Measurements from ENCODE around the gene ALLC. TPM values are rescaled to one million over a fixed set of nuclear protein-coding genes. Genes with fewer than 3 reads are reported as not detected.

Gene ALLC
- total RNA-seq, 2 donors from 2014 or later = 5.2 TPM; not detected in 1

DNA sequence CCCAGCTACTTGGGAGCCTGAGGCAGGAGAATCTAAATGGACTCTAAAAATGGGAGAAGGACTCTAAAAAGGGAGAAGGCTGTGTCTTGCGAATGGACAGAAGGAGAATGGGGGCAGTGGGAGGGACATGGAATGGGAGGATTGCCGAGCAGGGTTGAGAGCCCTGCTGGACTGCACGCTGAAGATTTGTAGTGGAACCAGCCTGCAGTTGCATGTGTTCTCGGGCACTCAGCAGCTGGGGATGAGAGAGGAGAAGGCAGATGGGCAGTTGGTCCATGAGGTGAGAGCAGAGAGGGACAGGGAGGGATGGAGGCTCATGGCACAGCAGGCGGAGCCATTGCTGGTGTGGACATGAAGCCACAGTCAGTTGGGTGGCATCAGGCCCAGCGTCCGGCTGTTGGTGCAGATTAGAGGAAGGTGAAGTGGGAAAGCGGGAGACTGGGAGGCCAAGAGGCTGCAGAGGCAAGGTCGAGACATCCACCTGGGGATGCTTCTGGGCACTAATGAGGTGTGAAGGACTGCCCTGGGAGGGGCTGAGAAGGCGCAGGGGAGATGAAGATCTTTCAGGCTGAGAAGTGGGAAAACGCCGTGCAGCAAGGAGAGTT, 86.1 kb downstream of the ALLC start:
- TF ChIP-seq, protein P1, sequence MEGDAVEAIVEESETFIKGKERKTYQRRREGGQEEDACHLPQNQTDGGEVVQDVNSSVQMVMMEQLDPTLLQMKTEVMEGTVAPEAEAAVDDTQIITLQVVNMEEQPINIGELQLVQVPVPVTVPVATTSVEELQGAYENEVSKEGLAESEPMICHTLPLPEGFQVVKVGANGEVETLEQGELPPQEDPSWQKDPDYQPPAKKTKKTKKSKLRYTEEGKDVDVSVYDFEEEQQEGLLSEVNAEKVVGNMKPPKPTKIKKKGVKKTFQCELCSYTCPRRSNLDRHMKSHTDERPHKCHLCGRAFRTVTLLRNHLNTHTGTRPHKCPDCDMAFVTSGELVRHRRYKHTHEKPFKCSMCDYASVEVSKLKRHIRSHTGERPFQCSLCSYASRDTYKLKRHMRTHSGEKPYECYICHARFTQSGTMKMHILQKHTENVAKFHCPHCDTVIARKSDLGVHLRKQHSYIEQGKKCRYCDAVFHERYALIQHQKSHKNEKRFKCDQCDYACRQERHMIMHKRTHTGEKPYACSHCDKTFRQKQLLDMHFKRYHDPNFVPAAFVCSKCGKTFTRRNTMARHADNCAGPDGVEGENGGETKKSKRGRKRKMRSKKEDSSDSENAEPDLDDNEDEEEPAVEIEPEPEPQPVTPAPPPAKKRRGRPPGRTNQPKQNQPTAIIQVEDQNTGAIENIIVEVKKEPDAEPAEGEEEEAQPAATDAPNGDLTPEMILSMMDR (IDR thresholded peaks at IDR 0.05) = no peak
- TF ChIP-seq POLR2A (IDR thresholded peaks at IDR 0.05) (no peak), POLR2AphosphoS5 (IDR thresholded peaks at IDR 0.05) (no peak)
- WGBS = 94% methylated on average over 12 of the region's 12 CpGs
- intact Hi-C loops (cut with DNase I) = no loop called here
- Histone ChIP-seq H3K4me1 (replicated peaks) (no peaks in the 10 kb centered on the region), H3K9me3 (no peaks in the 10 kb centered on the region), H3K36me3 (no peaks in the 10 kb centered on the region), H3K27me3 (replicated peaks; ENCODE audit: insufficient read depth) (no peaks in the 10 kb centered on the region), H3K27ac (no peak overlapping the region), H3K4me3 (no peak overlapping the region)
- no peak for DNase-seq (ENCODE audit: low spot score)

DNA sequence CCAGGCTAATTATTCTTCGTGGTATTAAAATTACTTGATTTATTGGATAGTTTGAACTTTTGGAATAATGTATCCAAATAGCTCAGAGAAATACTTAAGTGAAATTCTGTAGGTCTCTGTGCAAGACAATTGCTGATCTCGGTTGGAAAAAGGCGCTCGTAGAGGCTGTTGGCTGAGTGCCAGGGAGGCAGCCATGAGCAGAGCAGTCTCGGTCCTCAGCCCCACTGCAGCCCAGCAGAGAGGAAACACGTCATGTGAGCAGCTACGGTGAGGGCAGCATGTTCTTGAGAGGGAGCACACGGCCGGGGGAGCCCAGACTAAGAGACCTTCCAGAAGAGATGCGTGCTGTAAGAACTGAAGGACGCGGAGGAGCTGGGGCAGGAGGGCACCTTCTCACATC, 87.9 kb downstream of the ALLC start:
- intact Hi-C loops (cut with DNase I) = no loop called here
- WGBS = 77% methylated on average over 12 of the region's 12 CpGs
- Histone ChIP-seq H3K27ac (no peak overlapping the region), H3K9me3 (no peaks in the 10 kb centered on the region), H3K4me3 (no peak overlapping the region), H3K27me3 (replicated peaks; ENCODE audit: insufficient read depth) (no peaks in the 10 kb centered on the region), H3K4me1 (replicated peaks) (no peaks in the 10 kb centered on the region), H3K36me3 (no peaks in the 10 kb centered on the region)
- DNase-seq (ENCODE audit: low spot score) = no peak
- TF ChIP-seq POLR2A (IDR thresholded peaks at IDR 0.05) (no peak), POLR2AphosphoS5 (IDR thresholded peaks at IDR 0.05) (no peak)
- TF ChIP-seq, protein P1 (IDR thresholded peaks at IDR 0.05) = no peak

DNA sequence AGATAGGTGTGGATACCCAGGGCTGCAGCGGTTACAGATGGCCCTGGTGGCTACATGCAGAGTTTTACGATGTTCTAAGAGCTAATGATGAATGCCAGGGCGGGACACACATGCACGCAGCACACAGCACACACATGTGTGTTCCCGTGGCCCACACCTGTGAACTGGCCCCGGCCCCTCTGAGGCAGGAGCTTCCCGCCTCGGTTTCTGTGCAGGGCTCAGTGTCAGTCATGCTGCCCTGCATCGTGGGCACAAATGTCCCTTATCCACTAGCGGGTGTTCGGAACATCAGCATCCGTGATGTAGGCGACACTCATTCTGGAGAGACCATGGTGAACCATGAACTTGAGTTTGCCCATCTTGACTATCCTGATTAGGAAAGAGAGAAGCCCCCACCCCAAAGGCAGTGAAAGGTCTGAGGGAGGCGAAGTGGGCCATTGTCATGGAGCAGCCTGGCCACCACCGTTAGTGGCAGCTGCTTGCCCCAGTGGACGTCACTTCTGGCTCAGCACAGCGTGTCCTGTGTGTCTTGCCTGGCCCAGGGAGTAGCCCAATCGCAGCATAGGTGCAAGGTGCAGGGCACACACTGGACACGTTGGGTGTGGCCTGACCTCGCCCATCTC, 89.1 kb downstream of the ALLC start:
- no peak for DNase-seq (ENCODE audit: low spot score)
- Histone ChIP-seq H3K9me3 (no peaks in the 10 kb centered on the region), H3K4me3 (no peak overlapping the region), H3K27ac (no peak overlapping the region), H3K4me1 (replicated peaks) (no peaks in the 10 kb centered on the region), H3K27me3 (replicated peaks; ENCODE audit: insufficient read depth) (no peaks in the 10 kb centered on the region), H3K36me3 (no peaks in the 10 kb centered on the region)
- TF ChIP-seq POLR2AphosphoS5 (IDR thresholded peaks at IDR 0.05) (no peak), POLR2A (IDR thresholded peaks at IDR 0.05) (no peak)
- TF ChIP-seq, protein P1 (IDR thresholded peaks at IDR 0.05) = no peak
- intact Hi-C loops (cut with DNase I) = no loop called here
- 88% methylated on average over 20 of the region's 20 CpGs for WGBS

DNA sequence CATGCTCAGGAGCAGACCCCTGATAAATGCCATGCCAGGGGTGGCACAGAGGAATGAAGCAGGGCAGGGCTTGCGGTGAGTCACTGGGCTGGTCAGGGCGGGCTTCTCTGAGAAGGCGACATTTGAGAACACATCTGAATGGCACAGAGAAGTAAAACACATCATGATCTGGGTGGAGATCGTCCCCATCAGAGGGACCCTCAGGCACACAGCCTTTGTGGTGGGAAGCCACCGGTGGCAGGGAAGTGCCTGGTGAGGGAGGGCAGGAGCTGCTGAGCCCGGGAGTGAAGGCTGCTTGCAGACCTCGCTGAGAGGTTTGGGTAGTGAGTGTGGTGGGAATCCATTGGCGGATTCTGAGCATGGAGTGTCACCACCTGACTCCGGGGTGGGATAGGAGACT, 89.8 kb downstream of the ALLC start:
- 79% methylated on average over 9 of the region's 9 CpGs for WGBS

More for the DNA sequence above, 89.8 kb downstream of the ALLC start:
- Histone ChIP-seq H3K4me3 (no peak overlapping the region), H3K4me1 (replicated peaks) (no peaks in the 10 kb centered on the region), H3K9me3 (no peaks in the 10 kb centered on the region), H3K27ac (no peak overlapping the region), H3K36me3 (no peaks in the 10 kb centered on the region), H3K27me3 (replicated peaks; ENCODE audit: insufficient read depth) (no peaks in the 10 kb centered on the region)
- TF ChIP-seq, protein P1 (IDR thresholded peaks at IDR 0.05) = no peak
- TF ChIP-seq POLR2A (IDR thresholded peaks at IDR 0.05) (no peak), POLR2AphosphoS5 (IDR thresholded peaks at IDR 0.05) (no peak)
- no peak for DNase-seq (ENCODE audit: low spot score)
- intact Hi-C loops (cut with DNase I) = no loop called here

All from prostate gland (tissue), 2 donors.